Stimulated activated CD8-positive, alpha-beta memory T cell treated with anti-CD3 and anti-CD28 coated beads, Interleukin-12 subunit alpha, Interleukin-12 subunit beta, amount 100 ng/mL, for 24 hours (primary cell): ENCODE results near the gene CCT8.
"Not testable (repeated sequence)": the region's sequence is repeated elsewhere in the genome, so short reads cannot be mapped to it uniquely, and the experiment has no call there.

ENCODE experiments used
- DNase-seq: peaks from one replicate; pipeline ENCODE4 v3.0.0-alpha.2; 2020; ENCODE audit errors: extremely low read depth

Gene CCT8

GRCh38 chr21:29078869-29079767, 5.7 kb upstream of the CCT8 start:
- no peak for DNase-seq

GRCh38 chr21:29077651-29078090, 4.2 kb upstream of the CCT8 start:
- no peak for DNase-seq

DNA sequence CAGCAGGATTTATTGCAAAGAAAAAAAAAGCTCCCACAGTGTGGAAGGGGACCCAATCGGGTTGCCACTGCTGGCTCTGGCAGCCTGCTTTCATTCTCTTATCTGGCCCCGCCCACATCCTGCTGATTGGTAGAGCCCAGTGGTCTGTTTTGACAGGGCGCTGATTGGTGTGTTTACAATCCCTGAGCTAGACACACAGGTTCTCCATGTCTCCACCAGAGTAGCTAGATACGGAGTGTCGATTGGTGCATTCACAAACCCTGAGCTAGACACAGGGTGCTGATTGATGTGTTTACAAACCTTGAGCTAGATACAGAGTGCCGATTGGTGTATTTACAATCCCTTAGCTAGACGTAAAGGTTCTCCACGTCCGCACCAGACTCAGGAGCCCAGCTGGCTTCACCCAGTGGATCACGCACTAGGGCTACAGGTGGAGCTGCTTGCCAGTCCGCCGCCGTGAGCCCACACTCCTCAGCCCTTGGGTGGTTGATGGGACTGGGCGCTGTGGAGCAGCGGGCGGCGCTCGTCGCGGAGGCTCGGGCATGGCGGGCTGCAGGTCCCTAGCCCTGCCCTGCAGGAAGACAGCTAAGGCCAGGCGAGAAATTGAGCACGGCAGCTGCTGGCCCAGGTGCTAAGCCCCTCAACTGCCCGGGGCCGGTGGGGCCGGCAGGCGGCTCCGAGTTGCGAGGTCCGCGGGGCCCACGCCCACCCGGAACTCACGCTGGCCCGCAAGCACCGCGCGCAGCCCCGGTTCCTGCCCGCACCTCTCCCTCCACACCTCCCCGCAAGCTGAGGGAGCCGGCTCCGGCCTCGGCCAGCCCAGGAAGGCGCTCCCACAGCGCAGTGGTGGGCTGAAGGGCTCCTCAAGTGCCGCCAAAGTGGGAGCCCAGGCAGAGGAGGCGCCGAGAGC, 3.5 kb upstream of the CCT8 start:
- DNase-seq: not testable (repeated sequence)

GRCh38 chr21:29075706-29076466, 2.4 kb upstream of the CCT8 start:
- no peak for DNase-seq

DNA sequence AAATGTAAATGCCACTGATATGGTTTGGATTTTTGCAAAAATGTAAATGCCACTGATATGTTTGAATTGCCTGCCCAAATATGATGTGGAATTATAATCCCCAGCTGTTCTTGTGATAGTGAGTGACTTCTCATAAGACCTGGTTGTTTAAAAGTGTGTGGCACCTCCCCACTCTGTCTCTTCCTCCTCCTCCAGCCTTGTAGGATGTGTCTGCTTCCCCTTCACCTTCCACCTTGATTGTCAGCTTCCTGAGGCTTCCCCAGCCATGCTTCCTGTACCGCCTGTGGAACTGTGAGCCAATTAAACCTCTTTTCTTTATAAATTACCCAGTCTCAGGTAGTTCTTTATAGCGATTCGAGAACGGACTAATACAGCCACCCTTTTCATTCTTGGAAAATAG, 1.3 kb upstream of the CCT8 start:
- DNase-seq: no peak

- no peak for DNase-seq
Observed at GRCh38 chr21:29074007-29074376, 544 bp upstream of the CCT8 start.

- no peak for DNase-seq
Observed at GRCh38 chr21:29072873-29073221, 601 bp downstream of the CCT8 start.

- no peak for DNase-seq
Observed at GRCh38 chr21:29064850-29065481, 8.5 kb downstream of the CCT8 start.

GRCh38 chr21:29056538-29057050, 16.9 kb downstream of the CCT8 start:
- no peak for DNase-seq

DNA sequence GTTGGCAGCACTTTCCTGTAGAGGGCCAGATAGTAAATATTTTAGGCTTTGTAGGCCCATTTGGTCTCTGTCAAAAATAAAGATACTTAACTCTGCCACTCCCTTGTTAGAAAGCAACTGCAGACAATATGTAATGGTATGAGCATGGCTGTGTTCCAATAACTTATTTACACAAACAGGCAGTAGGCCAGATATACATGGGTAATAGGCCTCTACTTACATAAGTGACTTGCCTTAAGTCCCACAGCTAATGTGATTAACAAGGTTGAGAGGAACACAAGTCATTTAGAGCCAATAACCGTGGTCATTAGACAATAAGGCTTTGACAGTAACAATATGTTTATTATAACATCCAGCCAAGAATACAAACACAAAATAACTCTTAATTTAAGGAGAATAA, 17.4 kb downstream of the CCT8 start:
- DNase-seq: no peak

DNA sequence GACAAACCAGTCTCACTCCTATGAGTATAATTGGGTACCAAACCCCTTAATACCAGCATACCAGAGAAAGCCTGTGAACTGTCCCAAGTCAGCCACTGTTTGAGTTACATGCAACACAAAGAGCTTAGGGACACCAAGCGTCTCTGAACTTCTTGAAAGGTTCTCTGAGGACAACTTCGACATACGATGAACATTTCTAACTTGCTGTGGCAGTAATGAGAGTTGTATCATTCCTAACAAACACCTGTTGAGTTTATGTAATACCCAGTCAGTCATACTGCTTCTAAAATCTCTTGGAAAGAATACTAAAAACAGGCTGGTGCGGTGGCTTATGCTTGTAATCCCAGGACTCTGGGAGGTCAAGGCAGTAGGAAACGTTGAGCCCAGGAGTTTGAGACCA, 18.4 kb downstream of the CCT8 start:
- no peak for DNase-seq

- no peak for DNase-seq
Observed at GRCh38 chr21:29053656-29054055, 19.8 kb downstream of the CCT8 start.

DNA sequence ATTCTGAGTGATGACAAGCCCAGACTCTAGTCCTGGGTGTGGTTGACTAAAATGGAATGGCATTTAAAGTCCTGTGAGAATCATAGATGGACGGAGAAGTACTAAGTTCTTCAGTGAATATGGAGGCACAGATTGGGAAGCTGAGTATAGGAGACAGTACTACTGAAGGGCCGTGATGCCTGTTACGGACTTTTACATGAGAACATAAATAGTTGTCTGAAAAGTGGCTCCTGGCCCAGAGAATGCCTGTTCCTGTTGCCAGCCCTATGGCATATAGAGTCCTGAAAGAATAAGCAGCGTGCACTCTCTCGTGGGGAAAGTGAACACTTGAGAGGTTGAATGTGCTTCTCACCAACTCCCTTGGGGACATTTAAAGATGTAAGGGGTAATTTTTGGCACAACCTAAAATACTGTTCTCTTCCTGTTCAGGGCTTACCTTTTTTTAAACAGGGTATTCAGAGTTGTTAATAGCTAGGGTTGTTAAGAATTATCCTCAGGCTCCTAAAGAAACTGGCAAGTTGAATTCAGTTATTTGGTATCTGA, 20.4 kb downstream of the CCT8 start:
- no peak for DNase-seq

DNA sequence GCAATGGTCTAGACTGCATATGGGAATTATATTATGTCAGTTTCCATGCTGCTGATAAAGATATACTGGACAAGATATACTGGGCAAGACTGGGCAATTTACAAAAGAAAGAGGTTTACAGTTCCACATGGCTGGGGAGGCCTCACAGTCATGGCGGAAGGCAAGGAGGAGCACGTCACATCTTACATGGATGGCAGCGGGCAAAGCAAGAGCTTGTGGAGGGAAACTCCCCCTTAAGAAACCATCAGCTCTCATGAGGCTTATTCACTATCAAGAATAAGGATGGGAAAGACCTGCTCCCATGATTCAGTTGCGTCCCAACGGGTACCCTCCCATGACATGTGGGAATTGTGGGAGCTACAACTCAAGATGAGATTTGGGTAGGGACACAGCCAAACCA, 21.2 kb downstream of the CCT8 start:
- no peak for DNase-seq

DNA sequence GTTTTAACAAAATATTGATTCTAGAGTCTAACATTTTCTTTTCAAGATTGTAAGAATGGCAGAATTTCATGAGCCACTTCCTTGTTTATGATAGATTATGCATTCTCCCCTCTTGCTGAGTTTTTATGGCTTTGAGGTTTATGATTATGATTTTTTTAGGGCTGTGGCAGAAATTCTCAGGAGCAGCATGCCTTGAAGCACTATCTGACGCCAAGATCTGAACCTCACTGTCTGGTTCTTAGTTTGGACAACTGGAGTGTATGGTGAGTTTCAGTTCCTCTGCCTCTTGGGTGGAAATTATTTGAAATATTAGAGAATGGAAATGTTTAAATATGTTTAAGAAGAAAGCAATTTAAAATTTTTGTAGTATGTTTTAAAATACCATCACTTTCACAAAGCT, 38.8 kb downstream of the CCT8 start:
- no peak for DNase-seq

GRCh38 chr21:29033871-29034270, 39.6 kb downstream of the CCT8 start:
- no peak for DNase-seq

- no peak for DNase-seq
Observed at GRCh38 chr21:29033301-29033700, 40.1 kb downstream of the CCT8 start.

- DNase-seq: no peak
Observed at GRCh38 chr21:29030909-29031308, 42.5 kb downstream of the CCT8 start.

GRCh38 chr21:29029524-29029923, 43.9 kb downstream of the CCT8 start:
- DNase-seq: no peak

- no peak for DNase-seq
Observed at GRCh38 chr21:29025328-29025713, 48.1 kb downstream of the CCT8 start.
